HEK293 (cell line): ENCODE measurements around the gene DENND1C.

ENCODE experiments used
- IKZF3 ChIP-seq: fragments of 450-650 bp; IDR thresholded peaks from 2 replicates; pipeline ENCODE4 v1.5.0; 2018; ENCODE audit warnings: missing biosample characterization, mild to moderate bottlenecking, missing genetic modification characterization, moderate library complexity
- KLF1 ChIP-seq: fragments of 450-650 bp; formaldehyde crosslinking; IDR thresholded peaks from 2 replicates; pipeline ENCODE4 v1.5.1; 2016; ENCODE audit warnings: missing biosample characterization, missing genetic modification characterization
- KLF17 ChIP-seq: fragments of 450-650 bp; formaldehyde crosslinking; IDR thresholded peaks from 2 replicates; pipeline ENCODE4 v1.5.1; 2016; ENCODE audit warnings: missing biosample characterization, missing genetic modification characterization
- KLF7 ChIP-seq: fragments of 450-650 bp; formaldehyde crosslinking; IDR thresholded peaks from 2 replicates; pipeline ENCODE4 v1.5.1; 2016; ENCODE audit warnings: missing biosample characterization, missing genetic modification characterization, borderline replicate concordance
- OVOL3 ChIP-seq: fragments of 450-650 bp; formaldehyde crosslinking; IDR thresholded peaks from 2 replicates; pipeline ENCODE4 v1.5.1; 2016; ENCODE audit warnings: missing biosample characterization, missing genetic modification characterization
- PBX3 ChIP-seq: sonication (generic); formaldehyde crosslinking; IDR thresholded peaks from 2 replicates; pipeline ENCODE4 v1.8.1; 2022; ENCODE audit warnings: mild to moderate bottlenecking, moderate library complexity, missing genetic modification reagents
- SP7 ChIP-seq: fragments of 450-650 bp; formaldehyde crosslinking; IDR thresholded peaks from 2 replicates; pipeline ENCODE4 v1.5.1; 2016; ENCODE audit warnings: missing biosample characterization, missing genetic modification characterization
- WT1 ChIP-seq: fragments of 450-650 bp; formaldehyde crosslinking; IDR thresholded peaks from 2 replicates; pipeline ENCODE4 v1.5.1; 2016; ENCODE audit warnings: missing biosample characterization, missing genetic modification characterization
- ZBTB11 ChIP-seq: fragments of 450-650 bp; formaldehyde crosslinking; conservative IDR thresholded peaks from 2 replicates; pipeline ENCODE4 v1.5.1; 2016; ENCODE audit warnings: low read depth, missing biosample characterization, missing genetic modification characterization
- ZBTB26 ChIP-seq: fragments of 450-650 bp; formaldehyde crosslinking; optimal IDR thresholded peaks from 2 replicates; pipeline ENCODE3; 2016; ENCODE audit warnings: missing biosample characterization, mild to moderate bottlenecking, missing genetic modification characterization
- ZBTB44 ChIP-seq: fragments of 450-650 bp; IDR thresholded peaks from 2 replicates; pipeline ENCODE4 v1.5.1; 2018; ENCODE audit warnings: missing biosample characterization, mild to moderate bottlenecking, missing genetic modification characterization
- ZBTB8A ChIP-seq: fragments of 450-650 bp; formaldehyde crosslinking; IDR thresholded peaks from 2 replicates; pipeline ENCODE4 v1.5.1; 2016; ENCODE audit warnings: missing biosample characterization, missing genetic modification characterization
- ZFP69B ChIP-seq: fragments of 450-650 bp; formaldehyde crosslinking; IDR thresholded peaks from 2 replicates; pipeline ENCODE4 v1.5.1; 2016; ENCODE audit warnings: missing biosample characterization, missing genetic modification characterization
- ZNF146 ChIP-seq: fragments of 450-650 bp; formaldehyde crosslinking; IDR thresholded peaks from 2 replicates; pipeline ENCODE4 v1.5.1; 2016; ENCODE audit warnings: missing biosample characterization, missing genetic modification characterization
- ZNF148 ChIP-seq: fragments of 450-650 bp; formaldehyde crosslinking; IDR thresholded peaks from 2 replicates; pipeline ENCODE4 v1.5.0; 2017; ENCODE audit warnings: missing biosample characterization, missing genetic modification characterization, borderline replicate concordance
- ZNF23 ChIP-seq: fragments of 450-650 bp; formaldehyde crosslinking; IDR thresholded peaks from 2 replicates; pipeline ENCODE4 v1.5.1; 2016; ENCODE audit warnings: missing biosample characterization, missing genetic modification characterization, borderline replicate concordance
- ZNF26 ChIP-seq: fragments of 450-650 bp; formaldehyde crosslinking; IDR thresholded peaks from 2 replicates; pipeline ENCODE4 v1.5.1; 2016; ENCODE audit warnings: missing biosample characterization, missing genetic modification characterization
- ZNF398 ChIP-seq: fragments of 450-650 bp; formaldehyde crosslinking; IDR thresholded peaks from 2 replicates; pipeline ENCODE4 v1.5.1; 2017; ENCODE audit warnings: missing biosample characterization, missing genetic modification characterization
- ZNF404 ChIP-seq: fragments of 450-650 bp; formaldehyde crosslinking; IDR thresholded peaks from 2 replicates; pipeline ENCODE4 v1.5.1; 2017; ENCODE audit warnings: missing biosample characterization, missing genetic modification characterization
- ZNF580 ChIP-seq: fragments of 450-650 bp; formaldehyde crosslinking; IDR thresholded peaks from 2 replicates; pipeline ENCODE4 v1.5.1; 2016; ENCODE audit warnings: missing biosample characterization, missing genetic modification characterization
- ZNF654 ChIP-seq: fragments of 450-650 bp; formaldehyde crosslinking; IDR thresholded peaks from 2 replicates; pipeline ENCODE4 v1.5.1; 2016; ENCODE audit warnings: low read depth, missing biosample characterization, missing genetic modification characterization
- ZXDB ChIP-seq: fragments of 450-650 bp; formaldehyde crosslinking; IDR thresholded peaks from 2 replicates; pipeline ENCODE4 v1.5.1; 2016; ENCODE audit warnings: missing biosample characterization, missing genetic modification characterization

The DENND1C gene

GRCh38 chr19:6501740-6502648 is 20.4 kb upstream of the DENND1C start, which contains the start of gene TUBB4A (continued):
- TF ChIP-seq ZNF26 (tag by site-specific recombination) (no peak), ZNF654 (no peak), WT1 (tag by site-specific recombination) (0 out of 2 replicates have a peak, but pooled peaks have one; percentile 43), KLF1 (tag by site-specific recombination) (peak; percentile 83), ZBTB44 (tag by site-specific recombination) (no peak), ZNF398 (tag by site-specific recombination) (peak; percentile 97), KLF7 (tag by site-specific recombination) (peak; percentile 48; the same call in 1 of the 2 replicates), IKZF3 (0 out of 2 replicates have a peak, but pooled peaks have one; percentile 4), PBX3 (CRISPR knock-in tag) (0 out of 2 replicates have a peak, but pooled peaks have one; percentile 44), ZNF148 (tag by site-specific recombination) (no peak), KLF17 (tag by site-specific recombination) (peak; percentile 51; the same call in 1 of the 2 replicates), ZBTB11 (tag by site-specific recombination) (no peak; the same call in 1 of the 2 replicates), ZFP69B (0 out of 2 replicates have a peak, but pooled peaks have one; percentile 53), ZNF404 (tag by site-specific recombination) (no peak), ZXDB (tag by site-specific recombination) (peak; percentile 47; the same call in 1 of the 2 replicates), OVOL3 (no peak), ZNF23 (tag by site-specific recombination) (no peak), ZBTB8A (peak; percentile 51; the same call in 1 of the 2 replicates), ZNF146 (no peak), ZNF580 (tag by site-specific recombination) (no peak), SP7 (tag by site-specific recombination) (0 out of 2 replicates have a peak, but pooled peaks have one; percentile 21), ZBTB26 (tag by site-specific recombination) (peak; percentile 81)
